ENCODE measurements around the gene TMEM72. TPM values are rescaled to one million over a fixed set of nuclear protein-coding genes. Genes with fewer than 3 reads are reported as not detected.

Gene TMEM72
- total and polyA plus RNA-seq, 2 of the 13 experiments (the other 11 are each of a cell fraction or from before 2014, with no cell fraction given): 0.04 TPM; not detected in 1

DNA sequence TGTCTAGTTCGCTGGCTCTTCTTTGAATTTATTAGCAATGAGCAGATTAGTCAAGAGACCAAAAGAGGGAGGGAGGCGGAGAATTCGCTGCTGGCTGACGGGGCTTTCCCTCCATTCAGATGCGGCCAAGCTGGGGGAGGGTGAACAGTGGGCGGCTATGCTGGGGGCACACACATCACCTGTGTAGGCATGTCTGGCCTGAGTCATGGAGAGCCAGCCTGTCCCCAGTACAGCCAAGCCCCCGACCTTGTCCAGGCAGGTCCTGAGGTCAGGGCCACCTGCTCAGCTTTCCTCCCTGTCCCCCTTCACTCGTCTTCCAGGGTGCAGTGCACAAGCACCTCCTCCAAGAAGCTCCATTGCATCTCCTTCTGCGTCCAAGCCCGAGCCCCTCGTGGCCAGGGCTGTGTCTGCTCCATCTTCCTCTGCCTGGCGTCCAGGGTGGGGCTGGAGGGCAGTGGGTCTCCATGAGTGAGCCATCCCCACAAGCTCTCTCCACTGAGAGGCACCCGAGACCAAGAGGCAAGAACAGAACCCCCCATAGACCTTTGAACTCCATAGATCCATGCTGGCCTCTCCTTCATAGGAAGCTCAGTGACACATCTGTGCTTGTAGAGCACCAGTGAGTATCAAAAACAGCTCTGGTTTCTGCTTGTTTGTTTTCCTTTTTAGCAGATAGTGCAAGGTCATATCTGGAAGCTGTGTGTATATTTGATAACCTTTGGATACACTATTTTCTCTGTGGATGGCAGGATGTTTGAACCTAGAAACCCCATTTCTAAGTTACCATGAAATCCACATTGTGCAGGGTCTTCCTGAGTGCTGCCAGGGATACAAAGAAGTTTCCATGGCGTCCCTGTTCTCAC is 69.4 kb downstream of the TMEM72 start (continued):
- TF ChIP-seq ZBTB42 (CRISPR knock-in tag; IDR thresholded peaks at IDR 0.05) (no peak; the same call in 1 of the 2 replicates), ZNF792 (CRISPR knock-in tag; IDR thresholded peaks at IDR 0.05) (peak; percentile 80; the same call in 1 of the 2 replicates), RXRB (CRISPR knock-in tag; IDR thresholded peaks at IDR 0.05; ENCODE audit: borderline replicate concordance) (peak; percentile 88), ZNF124 (CRISPR knock-in tag; IDR thresholded peaks at IDR 0.05) (no peak; the same call in 1 of the 2 replicates), NFE2L1 (CRISPR knock-in tag; IDR thresholded peaks at IDR 0.05; ENCODE audit: borderline replicate concordance) (no peak), ZNF496 (CRISPR knock-in tag; IDR thresholded peaks at IDR 0.05; ENCODE audit: insufficient replicate concordance) (no peak), ZNF550 (CRISPR knock-in tag; IDR thresholded peaks at IDR 0.05; ENCODE audit: borderline replicate concordance) (peak; percentile 81; the same call in 1 of the 2 replicates), ZHX1 (CRISPR knock-in tag; IDR thresholded peaks at IDR 0.05; ENCODE audit: low read depth) (peak; percentile 54), NFIB (CRISPR knock-in tag; IDR thresholded peaks at IDR 0.05; ENCODE audit: borderline replicate concordance) (no peak), ZNF224 (CRISPR knock-in tag; IDR thresholded peaks at IDR 0.05) (0 out of 2 replicates have a peak, but pooled peaks have one; percentile 46), TEAD3 (CRISPR knock-in tag; optimal IDR thresholded peaks at IDR 0.05; ENCODE audit: borderline replicate concordance) (no peak), ZFP41 (CRISPR knock-in tag; IDR thresholded peaks at IDR 0.05; ENCODE audit: borderline replicate concordance) (no peak), SKI (IDR thresholded peaks at IDR 0.05; ENCODE audit: partially characterized antibody) (no peak), MTA1 (CRISPR knock-in tag; IDR thresholded peaks at IDR 0.05; ENCODE audit: borderline replicate concordance) (peak; percentile 60; the same call in 1 of the 2 replicates), ZNF775 (CRISPR knock-in tag; IDR thresholded peaks at IDR 0.05; ENCODE audit: borderline replicate concordance) (no peak), BRCA1 (CRISPR knock-in tag; IDR thresholded peaks at IDR 0.05) (no peak), NBN (conservative IDR thresholded peaks at IDR 0.05) (no peak), NR2C2 (CRISPR knock-in tag; IDR thresholded peaks at IDR 0.05; ENCODE audit: borderline replicate concordance) (peak; percentile 89)
- TF ChIP-seq, protein P1, sequence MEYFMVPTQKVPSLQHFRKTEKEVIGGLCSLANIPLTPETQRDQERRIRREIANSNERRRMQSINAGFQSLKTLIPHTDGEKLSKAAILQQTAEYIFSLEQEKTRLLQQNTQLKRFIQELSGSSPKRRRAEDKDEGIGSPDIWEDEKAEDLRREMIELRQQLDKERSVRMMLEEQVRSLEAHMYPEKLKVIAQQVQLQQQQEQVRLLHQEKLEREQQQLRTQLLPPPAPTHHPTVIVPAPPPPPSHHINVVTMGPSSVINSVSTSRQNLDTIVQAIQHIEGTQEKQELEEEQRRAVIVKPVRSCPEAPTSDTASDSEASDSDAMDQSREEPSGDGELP (IDR thresholded peaks at IDR 0.05; ENCODE audit: borderline replicate concordance, low read depth): peak; percentile 48; the same call in 1 of the 2 replicates
- TF ChIP-seq, protein P2, sequence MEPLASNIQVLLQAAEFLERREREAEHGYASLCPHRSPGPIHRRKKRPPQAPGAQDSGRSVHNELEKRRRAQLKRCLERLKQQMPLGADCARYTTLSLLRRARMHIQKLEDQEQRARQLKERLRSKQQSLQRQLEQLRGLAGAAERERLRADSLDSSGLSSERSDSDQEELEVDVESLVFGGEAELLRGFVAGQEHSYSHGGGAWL (CRISPR knock-in tag; IDR thresholded peaks at IDR 0.05): no peak; the same call in 1 of the 2 replicates
- TF ChIP-seq, protein P3, sequence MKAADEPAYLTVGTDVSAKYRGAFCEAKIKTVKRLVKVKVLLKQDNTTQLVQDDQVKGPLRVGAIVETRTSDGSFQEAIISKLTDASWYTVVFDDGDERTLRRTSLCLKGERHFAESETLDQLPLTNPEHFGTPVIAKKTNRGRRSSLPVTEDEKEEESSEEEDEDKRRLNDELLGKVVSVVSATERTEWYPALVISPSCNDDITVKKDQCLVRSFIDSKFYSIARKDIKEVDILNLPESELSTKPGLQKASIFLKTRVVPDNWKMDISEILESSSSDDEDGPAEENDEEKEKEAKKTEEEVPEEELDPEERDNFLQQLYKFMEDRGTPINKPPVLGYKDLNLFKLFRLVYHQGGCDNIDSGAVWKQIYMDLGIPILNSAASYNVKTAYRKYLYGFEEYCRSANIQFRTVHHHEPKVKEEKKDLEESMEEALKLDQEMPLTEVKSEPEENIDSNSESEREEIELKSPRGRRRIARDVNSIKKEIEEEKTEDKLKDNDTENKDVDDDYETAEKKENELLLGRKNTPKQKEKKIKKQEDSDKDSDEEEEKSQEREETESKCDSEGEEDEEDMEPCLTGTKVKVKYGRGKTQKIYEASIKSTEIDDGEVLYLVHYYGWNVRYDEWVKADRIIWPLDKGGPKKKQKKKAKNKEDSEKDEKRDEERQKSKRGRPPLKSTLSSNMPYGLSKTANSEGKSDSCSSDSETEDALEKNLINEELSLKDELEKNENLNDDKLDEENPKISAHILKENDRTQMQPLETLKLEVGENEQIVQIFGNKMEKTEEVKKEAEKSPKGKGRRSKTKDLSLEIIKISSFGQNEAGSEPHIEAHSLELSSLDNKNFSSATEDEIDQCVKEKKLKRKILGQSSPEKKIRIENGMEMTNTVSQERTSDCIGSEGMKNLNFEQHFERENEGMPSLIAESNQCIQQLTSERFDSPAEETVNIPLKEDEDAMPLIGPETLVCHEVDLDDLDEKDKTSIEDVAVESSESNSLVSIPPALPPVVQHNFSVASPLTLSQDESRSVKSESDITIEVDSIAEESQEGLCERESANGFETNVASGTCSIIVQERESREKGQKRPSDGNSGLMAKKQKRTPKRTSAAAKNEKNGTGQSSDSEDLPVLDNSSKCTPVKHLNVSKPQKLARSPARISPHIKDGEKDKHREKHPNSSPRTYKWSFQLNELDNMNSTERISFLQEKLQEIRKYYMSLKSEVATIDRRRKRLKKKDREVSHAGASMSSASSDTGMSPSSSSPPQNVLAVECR (CRISPR knock-in tag; IDR thresholded peaks at IDR 0.05; ENCODE audit: borderline replicate concordance): peak; percentile 37; the same call in 1 of the 2 replicates
